GM18951 (cell line): ENCODE results near the gene RPRD1A.
"Not testable (repeated sequence)": the region's sequence is repeated elsewhere in the genome, so short reads cannot be mapped to it uniquely, and the experiment has no call there.

Source experiments
- POLR2A ChIP-seq: IDR thresholded peaks from 4 replicates; pipeline ENCODE4 v1.6.1; 2011; ENCODE audit warnings: mild to moderate bottlenecking; ENCODE audit not compliant: insufficient read length, insufficient read depth; ENCODE audit errors: extremely low read depth
- in situ Hi-C: fragments of 300-500 bp; cut with MboI; formaldehyde crosslinking; loops from one replicate; pipeline ENCODE4 v1.12.0; 2022; ENCODE audit warnings: low sequenced_read_pairs, mixed read lengths, inconsistent platforms; ENCODE audit not compliant: unreplicated experiment

RPRD1A gene

DNA sequence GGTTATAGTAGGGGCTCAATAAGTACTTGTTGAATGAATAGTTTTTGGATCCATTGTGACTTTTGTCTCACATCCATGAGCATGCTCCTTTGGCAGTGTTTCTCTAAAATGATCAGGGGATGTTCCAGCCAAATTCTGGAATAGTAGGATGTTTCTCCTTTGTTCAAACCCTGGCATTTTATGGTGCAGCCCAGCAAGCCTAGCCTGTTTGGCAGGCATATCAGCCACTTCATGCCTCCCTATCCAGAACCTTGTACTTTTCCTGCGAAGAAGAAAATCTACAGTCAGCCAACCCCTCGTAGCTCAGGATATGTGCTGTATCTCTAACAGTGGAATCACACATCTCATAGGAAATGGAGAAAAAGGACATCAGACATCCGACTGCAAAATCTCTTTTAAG is 27.1 kb upstream of the RPRD1A start:
- TF ChIP-seq POLR2A = no peak
- in situ Hi-C loops = loop anchor here (5.0 kb wide), 1 partner anchor 188 kb away; no protein-coding TSS in a partner anchor

DNA sequence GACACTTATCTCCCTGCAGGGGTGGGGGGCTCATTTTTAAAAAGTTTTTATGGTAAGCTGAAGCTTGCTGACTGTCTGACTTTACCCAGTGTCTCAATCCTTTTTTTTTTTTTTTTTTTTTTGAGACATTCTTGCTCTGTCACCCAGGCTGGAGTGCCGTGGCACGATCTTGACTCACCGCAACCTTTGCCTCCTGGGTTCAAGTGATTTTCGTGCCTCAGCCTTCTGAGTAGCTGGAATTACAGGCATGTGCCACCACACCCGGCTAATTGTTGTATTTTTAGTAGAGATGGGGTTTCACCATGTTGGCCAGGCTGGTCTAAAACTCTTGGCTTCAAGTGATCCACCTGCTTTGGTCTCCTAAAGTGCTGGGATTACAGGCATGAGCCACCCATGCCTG is 24.8 kb upstream of the RPRD1A start:
- in situ Hi-C loops = loop anchor here (5.0 kb wide), 1 partner anchor 190 kb away; no protein-coding TSS in a partner anchor

DNA sequence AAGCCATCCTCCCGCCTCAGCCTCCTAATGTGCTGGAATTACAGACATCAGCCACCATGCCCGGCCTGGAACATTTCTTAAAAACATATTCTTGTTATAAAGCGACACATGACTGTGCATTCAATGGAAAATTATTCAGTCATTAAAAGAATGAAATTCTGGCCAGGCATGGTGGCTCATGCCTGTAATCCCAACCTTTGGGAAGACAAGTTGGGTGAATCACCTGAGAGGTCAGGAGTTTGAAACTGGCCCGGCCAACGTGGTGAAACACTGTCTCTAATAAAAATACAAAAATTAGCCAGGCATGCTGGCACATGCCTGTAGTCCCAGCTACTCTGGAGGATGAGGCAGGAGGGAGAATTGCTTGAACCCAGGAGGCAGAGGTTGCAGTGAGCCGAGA is 21.6 kb upstream of the RPRD1A start:
- in situ Hi-C loops = no loop called here
- TF ChIP-seq POLR2A = no peak

DNA sequence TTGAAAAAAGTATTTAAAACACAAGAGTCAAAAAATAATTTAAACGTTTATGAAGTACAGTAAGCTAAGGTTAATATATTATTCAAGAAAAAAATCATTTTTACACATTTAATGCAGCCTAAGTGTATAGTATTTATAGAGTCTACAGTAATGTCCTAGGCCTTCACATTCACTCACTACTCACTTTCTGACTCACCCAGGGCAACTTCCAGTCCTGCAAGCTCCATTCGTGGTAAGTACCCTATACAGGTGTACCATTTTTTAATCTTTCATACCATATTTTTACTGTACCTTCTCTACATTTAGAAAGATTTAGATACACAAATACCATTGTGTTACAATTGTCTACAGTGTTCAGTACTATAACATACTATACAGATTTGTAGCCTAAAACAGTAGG is 20.9 kb upstream of the RPRD1A start:
- in situ Hi-C loops = no loop called here

DNA sequence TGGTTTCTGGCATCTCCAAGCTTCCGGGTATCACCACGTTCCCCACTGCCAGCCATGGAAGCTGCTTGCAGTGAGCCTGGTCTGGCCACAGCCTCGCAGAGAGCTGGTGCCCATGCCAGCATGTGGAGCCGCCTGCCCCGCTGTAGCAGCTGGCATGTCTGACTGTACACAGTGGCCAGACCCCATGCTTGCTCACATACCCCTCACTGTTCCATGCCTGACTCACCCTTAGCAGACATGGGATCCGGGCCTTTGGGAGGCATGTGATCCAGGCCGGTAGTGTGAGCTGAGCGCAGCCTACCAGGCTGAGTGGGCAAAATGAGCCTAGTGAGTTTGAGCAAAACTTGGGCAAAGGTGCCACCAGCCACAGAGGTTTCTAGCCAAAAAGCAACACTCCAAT is 18.8 kb upstream of the RPRD1A start:
- in situ Hi-C loops = no loop called here
- no peak for TF ChIP-seq POLR2A

More for the DNA sequence above, 20.9 kb upstream of the RPRD1A start:
- TF ChIP-seq POLR2A = no peak

DNA sequence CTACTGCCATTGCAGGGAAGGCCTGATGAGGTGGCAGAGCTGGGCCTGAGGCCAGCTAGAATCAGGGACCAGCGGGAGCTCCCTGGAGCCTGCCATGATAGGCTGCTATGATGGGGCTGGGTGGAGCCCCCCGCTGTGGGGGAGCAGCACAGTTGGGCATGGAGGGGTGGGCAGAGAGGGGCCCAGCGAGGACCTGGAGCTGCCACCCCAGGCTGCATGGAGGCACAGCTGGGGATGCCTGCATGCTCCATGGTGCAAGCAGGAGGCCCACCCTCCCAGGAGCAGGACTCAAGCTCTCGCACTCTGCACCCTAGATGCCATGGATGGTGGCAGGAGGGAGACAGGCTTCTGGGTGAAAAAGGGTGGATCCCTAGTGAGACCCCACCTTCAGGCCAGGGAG is 17.8 kb upstream of the RPRD1A start:
- TF ChIP-seq POLR2A = no peak
- in situ Hi-C loops = no loop called here

DNA sequence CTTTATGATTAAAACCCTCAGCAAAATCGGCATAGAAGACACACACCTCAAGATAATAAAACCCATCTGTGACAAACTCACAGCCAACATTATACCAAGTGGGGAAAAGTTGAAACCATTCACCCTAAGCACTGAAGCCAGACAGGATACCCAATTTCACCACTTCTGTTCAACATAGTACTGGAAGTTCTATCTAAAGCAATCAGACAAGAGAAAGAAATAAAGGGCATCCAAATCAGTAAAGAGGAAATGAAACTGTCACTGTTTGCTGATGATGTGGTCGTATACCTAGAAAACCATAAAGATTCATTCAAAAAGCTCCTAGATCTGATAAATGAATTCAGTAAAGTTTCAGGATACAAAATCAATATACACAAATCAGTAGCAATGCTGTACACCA is 16.4 kb upstream of the RPRD1A start:
- no peak for TF ChIP-seq POLR2A
- in situ Hi-C loops = no loop called here

DNA sequence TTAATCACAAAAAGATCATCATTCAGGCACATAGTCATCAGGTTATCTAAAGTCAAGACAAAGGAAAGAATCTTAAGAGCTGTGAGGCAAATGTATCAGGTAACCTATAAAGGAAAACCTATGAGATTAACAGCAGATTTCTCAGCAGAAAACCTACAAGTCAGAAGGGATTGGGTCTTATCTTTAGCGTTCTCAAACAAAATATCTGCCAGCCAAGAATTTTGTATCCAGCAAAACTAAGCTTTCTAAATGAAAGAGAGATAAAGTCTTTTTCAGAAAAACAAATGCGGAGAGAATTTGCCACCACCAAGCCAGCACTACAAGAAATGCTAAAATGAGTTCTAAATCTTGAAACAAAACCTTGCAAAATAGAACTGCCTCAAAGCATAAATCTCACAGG is 13.8 kb upstream of the RPRD1A start:
- in situ Hi-C loops = not testable (repeated sequence)

DNA sequence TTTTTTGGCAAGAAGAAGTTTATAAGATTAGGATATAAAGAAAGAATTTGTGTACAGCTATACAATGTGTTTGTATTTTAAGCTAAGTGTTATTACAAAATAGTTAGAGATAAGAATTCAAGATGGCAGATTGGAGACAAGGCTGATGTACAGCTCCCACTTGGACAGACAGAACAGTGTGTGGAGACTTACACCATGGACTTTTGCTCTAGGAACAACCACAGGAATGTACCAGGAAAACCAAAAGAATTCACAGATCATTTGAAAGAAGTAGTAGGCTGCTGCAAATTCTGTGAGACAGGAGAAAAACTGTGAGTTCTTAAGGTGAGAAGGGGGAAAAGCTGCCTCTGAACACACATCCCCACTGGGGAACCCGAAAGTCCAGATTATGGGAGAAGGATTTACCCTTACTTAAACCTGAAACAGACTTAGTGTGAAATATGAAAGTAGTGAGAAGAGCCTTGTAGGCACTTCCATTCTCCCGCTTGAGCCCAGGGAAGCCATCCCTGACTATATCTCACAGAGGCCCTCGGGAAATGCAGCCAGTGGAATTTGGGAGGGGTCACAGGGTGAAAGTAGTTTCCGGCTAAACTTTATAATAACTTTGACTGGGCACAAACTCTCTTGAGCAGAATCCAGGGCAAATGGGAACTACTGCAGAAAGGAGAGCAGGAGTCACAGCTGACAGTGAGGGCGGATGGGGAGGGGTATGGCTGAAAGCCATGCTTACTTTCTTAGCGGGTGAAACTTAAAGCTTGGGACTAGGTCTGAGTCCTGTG is 11.6 kb upstream of the RPRD1A start:
- in situ Hi-C loops = no loop called here
- no peak for TF ChIP-seq POLR2A

DNA sequence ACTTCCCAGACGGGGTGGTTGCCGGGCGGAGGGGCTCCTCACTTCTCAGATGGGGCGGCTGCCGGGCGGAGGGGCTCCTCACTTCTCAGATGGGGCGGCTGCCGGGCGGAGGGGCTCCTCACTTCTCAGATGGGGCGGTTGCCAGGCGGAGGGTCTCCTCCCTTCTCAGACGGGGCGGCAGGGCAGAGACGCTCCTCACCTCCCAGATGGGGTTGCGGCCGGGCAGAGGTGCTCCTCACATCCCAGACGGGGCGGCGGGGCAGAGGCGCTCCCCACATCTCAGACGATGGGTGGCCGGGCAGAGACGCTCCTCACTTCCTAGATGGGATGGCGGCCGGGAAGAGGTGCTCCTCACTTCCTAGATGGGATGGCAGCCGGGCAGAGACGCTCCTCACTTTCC is 10.4 kb upstream of the RPRD1A start:
- in situ Hi-C loops = not testable (repeated sequence)

DNA sequence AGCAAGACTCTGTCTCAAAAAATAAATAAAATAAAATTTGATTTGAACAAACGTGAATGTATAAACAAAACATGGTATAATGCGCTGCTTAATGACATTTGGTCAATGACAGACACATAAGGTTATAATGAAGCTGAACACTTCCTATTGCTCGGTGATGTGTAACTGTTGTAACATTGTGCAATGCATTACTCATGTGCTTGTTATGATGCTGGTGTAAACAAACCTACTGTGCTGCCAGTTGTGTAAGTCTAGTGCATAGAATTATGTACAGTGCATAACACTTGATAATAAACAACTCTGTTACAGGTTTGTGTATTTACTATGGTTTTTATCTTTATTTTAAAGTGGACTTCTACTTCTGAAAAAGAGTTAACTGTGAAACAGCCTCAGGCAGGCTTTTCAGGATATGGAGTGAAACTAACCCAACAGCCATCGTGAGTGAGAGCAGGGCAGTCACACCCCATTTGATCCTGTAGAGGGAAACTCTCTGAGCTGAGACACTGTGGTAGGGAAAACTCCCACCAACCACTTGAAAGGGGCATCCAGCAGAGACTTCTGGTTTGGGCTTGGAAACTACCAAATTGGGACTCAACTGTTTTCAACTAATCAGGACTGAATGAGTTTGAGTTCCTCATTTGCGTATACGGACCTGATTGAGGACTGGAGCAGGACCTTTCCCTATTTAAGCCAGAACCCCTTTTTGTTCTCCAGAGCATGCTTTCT is 8.7 kb upstream of the RPRD1A start:
- TF ChIP-seq POLR2A = no peak
- in situ Hi-C loops = no loop called here

DNA sequence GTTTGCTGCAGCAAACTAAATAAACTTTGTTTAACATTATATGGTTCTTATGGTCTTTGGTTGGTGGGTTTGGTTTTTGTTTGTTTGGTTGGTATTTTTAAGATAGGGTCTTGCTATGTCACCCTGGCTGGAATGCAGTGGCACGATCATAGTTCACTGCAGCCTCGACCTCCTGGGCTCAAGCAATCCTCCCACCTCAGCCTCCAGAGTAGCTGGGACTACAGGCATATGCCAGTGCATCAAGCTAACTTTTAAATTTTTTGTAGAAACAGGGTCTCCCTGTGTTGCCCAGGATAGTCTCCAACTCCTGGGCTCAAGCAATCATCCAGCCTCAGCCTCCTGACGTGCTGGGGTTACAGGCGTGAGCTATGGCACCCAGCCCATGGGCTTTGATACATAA is 7.1 kb upstream of the RPRD1A start:
- no peak for TF ChIP-seq POLR2A
- in situ Hi-C loops = no loop called here

DNA sequence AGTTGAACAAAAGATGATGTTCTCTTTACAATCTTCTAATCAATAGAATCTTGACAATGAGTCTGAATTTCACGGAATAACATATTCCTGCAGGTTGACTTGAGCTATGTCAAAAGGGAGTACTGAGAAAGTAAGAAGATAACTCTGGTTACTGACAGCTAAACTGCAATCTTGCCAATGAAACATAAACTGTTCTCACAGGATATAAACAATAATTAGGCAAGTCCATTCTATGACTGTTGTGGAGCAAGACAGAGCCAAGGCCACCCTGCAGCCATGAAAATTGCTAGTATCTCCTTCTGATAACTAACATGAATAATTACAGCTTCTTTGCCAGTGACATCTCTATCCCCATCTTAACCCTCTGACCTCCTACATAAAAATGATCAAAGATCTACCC is 6.3 kb upstream of the RPRD1A start:
- no peak for TF ChIP-seq POLR2A
- in situ Hi-C loops = no loop called here

DNA sequence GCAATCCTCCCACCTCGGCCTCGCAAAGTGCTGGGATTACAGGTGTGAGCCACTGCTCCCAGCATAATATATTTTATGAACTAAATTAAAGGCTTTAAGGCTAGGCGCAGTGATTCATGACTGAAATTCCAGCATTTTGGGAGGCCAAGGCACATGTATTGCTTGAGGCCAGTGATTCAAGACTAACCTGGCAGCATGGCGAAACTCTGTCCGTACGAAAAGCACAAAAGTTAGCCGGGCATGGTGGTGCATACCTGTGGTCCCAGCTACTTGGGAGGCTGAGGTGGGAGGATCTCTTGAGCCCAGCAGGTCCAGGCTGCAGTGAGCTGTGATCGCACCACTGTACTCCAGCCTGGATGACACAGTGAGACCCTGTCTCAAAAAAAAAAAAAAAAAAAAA is 5.0 kb upstream of the RPRD1A start:
- in situ Hi-C loops = not testable (repeated sequence)
